Measurements from ENCODE around the gene SPRY1. TPM values are rescaled to one million over a fixed set of nuclear protein-coding genes. Genes with fewer than 3 reads are reported as not detected.
A peak's percentile ranks its signal among the peaks of the same experiment; 100 is the strongest.

SPRY1 gene
- total RNA-seq, 4 donors from 2014 or later: 168 to 308 (median 256) TPM

DNA sequence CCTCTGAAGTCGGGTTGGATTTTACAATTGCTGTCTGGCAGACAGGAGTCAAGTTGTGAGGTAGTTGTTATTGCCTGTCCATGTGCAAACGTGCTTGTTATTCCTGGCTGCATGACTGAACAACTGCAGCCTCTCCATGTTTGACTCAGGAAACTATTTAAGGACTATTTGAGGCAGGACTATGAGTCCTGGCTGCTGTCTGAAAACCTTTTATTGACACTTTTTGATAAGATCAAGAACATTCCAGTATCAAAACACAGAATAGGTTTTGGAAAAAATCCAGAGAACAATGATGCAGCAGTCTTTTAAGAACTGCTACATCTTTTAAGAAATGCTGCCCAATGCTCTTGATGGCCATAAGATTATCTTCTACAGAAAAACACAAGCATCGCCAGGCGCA, 10.0 kb upstream of the SPRY1 start:
- ATAC-seq (ENCODE audit: low FRiP score): no peak
- TF ChIP-seq, protein P1, sequence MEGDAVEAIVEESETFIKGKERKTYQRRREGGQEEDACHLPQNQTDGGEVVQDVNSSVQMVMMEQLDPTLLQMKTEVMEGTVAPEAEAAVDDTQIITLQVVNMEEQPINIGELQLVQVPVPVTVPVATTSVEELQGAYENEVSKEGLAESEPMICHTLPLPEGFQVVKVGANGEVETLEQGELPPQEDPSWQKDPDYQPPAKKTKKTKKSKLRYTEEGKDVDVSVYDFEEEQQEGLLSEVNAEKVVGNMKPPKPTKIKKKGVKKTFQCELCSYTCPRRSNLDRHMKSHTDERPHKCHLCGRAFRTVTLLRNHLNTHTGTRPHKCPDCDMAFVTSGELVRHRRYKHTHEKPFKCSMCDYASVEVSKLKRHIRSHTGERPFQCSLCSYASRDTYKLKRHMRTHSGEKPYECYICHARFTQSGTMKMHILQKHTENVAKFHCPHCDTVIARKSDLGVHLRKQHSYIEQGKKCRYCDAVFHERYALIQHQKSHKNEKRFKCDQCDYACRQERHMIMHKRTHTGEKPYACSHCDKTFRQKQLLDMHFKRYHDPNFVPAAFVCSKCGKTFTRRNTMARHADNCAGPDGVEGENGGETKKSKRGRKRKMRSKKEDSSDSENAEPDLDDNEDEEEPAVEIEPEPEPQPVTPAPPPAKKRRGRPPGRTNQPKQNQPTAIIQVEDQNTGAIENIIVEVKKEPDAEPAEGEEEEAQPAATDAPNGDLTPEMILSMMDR (IDR thresholded peaks at IDR 0.05): no peak

DNA sequence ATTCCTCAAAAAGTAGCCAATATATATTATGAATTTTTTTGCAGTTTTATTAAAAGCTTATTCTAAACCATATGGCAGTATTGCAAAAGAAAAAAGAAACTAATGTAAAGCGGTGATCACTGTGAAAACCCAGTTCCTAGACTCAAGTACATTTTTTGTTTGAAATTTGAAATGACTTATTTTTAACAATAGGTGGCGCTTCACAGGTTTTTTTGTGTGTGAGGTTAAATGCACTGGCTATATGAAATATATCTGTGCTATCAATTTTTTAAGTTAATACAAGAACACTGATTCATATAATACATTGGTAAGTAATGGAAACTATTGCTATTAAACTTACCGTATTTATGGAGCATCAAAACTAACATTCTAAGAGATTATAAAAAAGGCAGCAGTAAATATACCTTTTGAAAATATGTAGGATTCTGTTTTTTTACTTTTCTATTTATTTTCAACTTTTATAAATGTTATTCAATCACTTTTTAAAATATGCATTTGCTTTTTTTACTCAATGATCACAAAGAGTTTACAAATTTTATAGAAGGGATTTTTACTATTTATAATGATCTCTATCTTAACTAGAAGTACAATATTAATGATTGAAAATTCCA, 5.6 kb upstream of the SPRY1 start:
- DNase-seq (ENCODE audit: low spot score) (no peak), ATAC-seq (ENCODE audit: low FRiP score) (no peak)
- TF ChIP-seq, protein P1 (IDR thresholded peaks at IDR 0.05): no peak

More for the DNA sequence above, 10.0 kb upstream of the SPRY1 start:
- no peak for DNase-seq (ENCODE audit: low spot score)

DNA sequence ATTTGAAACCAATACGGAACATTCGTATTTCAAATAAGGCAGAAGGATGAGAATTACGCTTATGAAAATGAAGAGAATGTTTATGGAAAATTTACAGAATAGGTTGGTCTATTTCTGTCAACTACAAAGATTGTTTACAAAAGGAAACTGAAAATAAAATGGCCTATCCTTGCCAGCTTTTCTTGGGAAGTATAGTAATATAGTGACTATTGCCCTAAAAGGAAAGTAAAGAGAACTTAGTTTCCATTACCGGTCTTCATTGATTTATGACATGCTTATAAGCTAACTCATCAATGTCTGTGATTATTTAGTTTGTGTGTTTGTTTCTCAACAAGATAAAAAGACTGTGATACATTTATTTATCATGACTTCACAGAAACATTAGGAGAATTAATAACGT, 2.9 kb upstream of the SPRY1 start:
- DNase-seq (ENCODE audit: low spot score) (no peak), ATAC-seq (ENCODE audit: low FRiP score) (no peak)
- TF ChIP-seq, protein P1 (IDR thresholded peaks at IDR 0.05): no peak

DNA sequence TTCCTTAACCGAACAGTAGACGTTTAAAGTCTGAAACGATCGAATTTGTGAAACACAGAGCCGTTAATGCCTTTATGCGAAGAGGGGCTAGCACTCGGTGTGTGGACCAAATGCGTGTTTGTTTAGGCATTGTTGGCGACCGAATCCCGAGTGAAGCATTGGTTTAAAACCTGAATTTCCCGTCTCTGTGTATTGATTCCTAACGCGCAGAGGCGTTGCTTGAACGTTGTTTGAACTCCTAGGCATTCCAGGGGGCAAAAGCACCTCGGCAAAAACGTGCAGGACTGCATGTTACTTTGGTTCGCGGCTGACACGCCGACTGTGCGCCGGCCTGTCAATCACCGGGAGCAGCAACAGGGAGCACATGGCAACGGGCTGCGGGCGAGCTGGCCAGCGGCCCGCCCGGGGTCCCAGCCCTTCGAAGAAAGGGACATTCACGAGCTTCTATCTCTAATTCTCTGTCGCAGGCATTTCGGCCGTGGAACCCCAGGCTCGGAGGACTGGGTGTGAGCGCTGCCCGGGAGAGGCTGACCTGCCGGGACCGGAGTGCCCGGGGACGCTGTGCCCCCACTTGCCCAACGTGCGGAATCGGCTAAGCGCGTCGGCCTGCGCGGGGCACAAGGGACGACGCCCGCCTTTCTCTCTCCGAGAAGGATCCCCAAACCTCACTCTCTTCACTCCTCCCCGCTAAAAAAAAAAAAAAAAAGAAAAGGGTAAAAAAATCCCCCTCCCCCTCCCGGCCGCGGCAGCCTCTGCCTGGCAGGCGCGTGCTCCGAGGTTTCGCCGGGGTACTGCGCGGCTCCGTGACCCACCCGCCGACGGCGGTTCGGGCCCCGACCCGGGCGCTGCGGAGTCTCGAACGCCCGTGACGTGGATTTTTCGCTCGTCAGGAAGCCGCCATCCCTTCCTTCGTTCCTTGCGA, 810 bp downstream of the SPRY1 start:
- ATAC-seq (ENCODE audit: low FRiP score): no peak
- DNase-seq (ENCODE audit: low spot score): no peak
- TF ChIP-seq, protein P1 (IDR thresholded peaks at IDR 0.05): no peak

DNA sequence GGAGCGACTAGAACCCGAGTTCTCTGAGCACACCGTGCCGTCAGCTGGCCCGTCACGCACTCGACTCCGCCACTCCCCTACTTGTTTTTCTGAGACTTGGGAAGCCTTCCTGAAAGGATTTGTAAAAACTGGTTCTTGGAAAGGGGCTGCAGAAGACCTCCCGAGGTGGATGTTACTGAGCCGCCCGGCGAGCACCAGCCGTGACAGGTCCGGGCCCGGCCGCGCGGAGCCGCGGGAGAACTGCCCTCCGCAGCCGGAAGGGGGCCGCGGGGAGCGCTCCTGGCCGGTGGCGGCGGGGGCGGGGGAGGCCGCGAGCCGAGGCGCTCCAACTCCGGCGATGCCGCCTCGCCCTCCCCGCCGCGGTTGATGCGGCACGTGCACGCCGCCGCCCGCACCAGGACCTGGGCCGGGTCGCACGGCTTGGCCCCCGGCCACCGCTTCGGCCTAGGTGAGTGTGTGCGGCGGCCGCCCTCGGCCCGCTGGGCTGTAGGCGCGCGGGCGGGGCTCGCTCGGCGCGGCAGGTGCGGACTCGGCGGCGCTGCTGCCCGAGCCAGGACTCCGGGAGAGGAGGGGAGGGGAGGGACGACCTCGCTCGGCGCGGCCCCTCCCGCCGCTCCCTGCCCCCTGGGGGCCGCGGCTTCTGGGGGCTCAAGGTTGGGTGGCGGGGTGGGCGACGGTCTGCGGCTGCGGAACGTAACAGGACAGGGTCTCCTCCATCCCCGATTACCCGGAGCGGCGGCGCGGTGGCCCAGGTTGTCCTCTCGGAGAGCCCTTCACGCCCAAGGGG, 1.7 kb downstream of the SPRY1 start:
- TF ChIP-seq, protein P1 (IDR thresholded peaks at IDR 0.05): no peak
- peak; percentile 16 for ATAC-seq (ENCODE audit: low FRiP score)
- DNase-seq (ENCODE audit: low spot score): no peak

DNA sequence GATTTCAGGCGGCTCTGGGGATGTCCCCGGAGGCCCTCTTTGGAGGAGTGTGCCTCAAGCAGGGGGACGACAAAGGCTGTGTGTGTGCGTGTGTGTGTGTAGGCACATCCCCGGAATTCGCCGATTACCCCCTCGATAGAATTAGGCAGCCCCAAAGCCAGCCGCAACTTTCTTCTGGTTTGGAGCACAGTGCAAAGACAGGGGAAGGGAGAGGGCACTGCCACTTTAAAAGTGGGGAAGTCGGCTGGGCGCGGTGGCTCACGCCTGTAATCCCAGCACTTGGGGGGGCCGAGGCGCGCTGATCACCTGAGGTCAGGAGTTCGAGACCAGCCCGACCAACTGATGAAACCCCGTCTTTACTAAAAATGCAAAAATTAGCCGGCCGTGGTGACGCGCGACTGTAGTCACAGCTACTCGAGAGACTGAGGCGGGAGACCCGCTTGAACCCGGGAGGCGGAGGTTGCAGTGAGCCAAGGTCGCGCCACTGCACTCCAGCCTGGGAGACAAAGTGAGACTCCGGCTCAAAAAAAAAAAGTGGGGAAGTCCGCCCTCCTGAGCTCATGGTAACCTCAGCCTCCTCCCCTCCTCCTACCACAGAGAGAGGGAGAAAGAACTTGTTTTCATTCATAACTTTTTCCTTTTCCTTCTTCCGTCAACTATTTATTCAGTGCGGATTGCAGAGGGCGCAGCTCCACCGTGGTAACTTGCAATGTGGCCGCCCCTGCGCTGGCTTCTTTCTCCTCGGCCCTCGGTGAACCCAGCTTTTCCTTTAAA, 2.4 kb downstream of the SPRY1 start:
- TF ChIP-seq, protein P1 (IDR thresholded peaks at IDR 0.05): no peak
- no peak for ATAC-seq (ENCODE audit: low FRiP score)
- no peak for DNase-seq (ENCODE audit: low spot score)
